ENCODE results near the gene ACCS.
A peak's percentile ranks its signal among the peaks of the same experiment; 100 is the strongest.

ACCS gene

DNA sequence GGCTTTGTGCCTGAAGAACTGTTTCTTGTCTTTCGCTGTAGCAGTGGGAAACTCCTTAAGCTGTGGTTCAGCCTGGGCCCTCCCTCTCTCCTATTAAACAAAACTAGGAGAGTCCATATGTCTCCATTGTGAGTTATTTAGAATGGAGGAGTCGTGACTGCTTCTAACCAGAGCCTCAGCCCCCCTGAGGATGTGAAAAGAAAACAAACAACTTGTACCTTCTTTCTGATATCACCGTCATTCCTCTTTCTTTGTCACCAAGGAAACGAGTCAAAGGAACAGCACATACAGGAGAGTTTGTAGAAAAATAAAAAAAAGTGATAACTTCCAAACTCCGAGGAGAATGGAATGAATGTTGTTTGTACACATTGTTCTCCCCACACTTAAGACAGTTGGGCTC lies 17.8 kb downstream of the ACCS start:
- TF ChIP-seq, protein P1, sequence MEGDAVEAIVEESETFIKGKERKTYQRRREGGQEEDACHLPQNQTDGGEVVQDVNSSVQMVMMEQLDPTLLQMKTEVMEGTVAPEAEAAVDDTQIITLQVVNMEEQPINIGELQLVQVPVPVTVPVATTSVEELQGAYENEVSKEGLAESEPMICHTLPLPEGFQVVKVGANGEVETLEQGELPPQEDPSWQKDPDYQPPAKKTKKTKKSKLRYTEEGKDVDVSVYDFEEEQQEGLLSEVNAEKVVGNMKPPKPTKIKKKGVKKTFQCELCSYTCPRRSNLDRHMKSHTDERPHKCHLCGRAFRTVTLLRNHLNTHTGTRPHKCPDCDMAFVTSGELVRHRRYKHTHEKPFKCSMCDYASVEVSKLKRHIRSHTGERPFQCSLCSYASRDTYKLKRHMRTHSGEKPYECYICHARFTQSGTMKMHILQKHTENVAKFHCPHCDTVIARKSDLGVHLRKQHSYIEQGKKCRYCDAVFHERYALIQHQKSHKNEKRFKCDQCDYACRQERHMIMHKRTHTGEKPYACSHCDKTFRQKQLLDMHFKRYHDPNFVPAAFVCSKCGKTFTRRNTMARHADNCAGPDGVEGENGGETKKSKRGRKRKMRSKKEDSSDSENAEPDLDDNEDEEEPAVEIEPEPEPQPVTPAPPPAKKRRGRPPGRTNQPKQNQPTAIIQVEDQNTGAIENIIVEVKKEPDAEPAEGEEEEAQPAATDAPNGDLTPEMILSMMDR (IDR thresholded peaks at IDR 0.05; ENCODE audit: low read depth, low read length), result no peak
- DNase-seq (ENCODE audit: low read depth in 2 of 2), result peak; percentile 43 to 61
- H3K4me3 ChIP-seq (replicated peaks in 1 of 2; ENCODE audit: low read depth in 2 of 2, low read length in 2 of 2), result no peak overlapping the region

DNA sequence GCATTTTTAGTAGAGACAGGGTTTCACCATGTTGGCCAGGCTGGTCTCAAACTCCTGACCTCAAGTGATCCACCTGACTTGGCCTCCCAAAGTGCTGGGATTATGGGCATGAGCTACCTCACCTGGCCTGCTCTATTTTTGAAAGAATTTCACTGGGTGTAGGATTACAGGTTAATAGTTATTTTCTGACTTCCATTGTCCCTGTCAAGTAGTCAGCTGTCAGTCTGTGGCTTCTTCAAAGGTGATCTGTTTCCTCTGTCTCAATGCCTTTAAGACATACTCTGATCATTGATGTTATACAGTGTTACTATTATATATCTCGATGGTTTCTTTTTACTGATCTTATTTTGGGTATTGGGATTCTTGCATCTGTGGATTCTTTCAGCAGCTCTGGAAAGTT lies 19.3 kb downstream of the ACCS start:
- DNase-seq (ENCODE audit: low read depth in 2 of 2), result no peak
- TF ChIP-seq, protein P1 (IDR thresholded peaks at IDR 0.05; ENCODE audit: low read depth, low read length), result no peak
- H3K4me3 ChIP-seq (replicated peaks in 1 of 2; ENCODE audit: low read depth in 2 of 2, low read length in 2 of 2), result no peak overlapping the region

DNA sequence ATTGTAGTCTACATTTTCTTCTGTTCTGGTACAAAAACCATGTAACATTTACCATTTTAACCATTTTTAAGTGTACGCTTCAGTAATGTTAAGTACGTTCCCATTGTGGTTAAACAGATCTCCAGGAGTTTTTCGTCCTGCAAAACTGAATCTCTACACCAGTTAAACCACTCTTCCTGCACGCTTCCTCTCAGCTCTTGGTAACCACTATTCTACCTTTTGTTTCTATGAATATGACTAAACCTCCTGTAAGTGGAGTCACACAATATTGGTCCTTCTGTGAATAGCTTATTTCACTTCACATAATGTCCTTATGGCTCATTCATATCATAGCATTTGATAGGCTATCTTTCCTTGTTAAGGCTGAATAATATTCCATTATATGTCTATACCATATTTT lies 22.3 kb downstream of the ACCS start:
- H3K4me3 ChIP-seq (replicated peaks in 1 of 2; ENCODE audit: low read depth in 2 of 2, low read length in 2 of 2), result no peak overlapping the region
- TF ChIP-seq, protein P1 (IDR thresholded peaks at IDR 0.05; ENCODE audit: low read depth, low read length), result no peak
- DNase-seq (ENCODE audit: low read depth in 2 of 2), result no peak

GRCh38 chr11:44088871-44089270 lies 22.8 kb downstream of the ACCS start:
- DNase-seq (ENCODE audit: low read depth in 2 of 2), result no peak
- TF ChIP-seq, protein P1 (IDR thresholded peaks at IDR 0.05; ENCODE audit: low read depth, low read length), result no peak
- no peak overlapping the region for H3K4me3 ChIP-seq (replicated peaks in 1 of 2; ENCODE audit: low read depth in 2 of 2, low read length in 2 of 2)

GRCh38 chr11:44090539-44090938 lies 24.5 kb downstream of the ACCS start:
- H3K4me3 ChIP-seq (replicated peaks in 1 of 2; ENCODE audit: low read depth in 2 of 2, low read length in 2 of 2), result no peak overlapping the region
- DNase-seq (ENCODE audit: low read depth in 2 of 2), result no peak
- TF ChIP-seq, protein P1 (IDR thresholded peaks at IDR 0.05; ENCODE audit: low read depth, low read length), result no peak

GRCh38 chr11:44094260-44094868 lies 28.3 kb downstream of the ACCS start:
- no peak overlapping the region for H3K4me3 ChIP-seq (replicated peaks in 1 of 2; ENCODE audit: low read depth in 2 of 2, low read length in 2 of 2)
- DNase-seq (ENCODE audit: low read depth in 2 of 2), result peak; percentile 87 to 88
- TF ChIP-seq, protein P1 (IDR thresholded peaks at IDR 0.05; ENCODE audit: low read depth, low read length), result peak; percentile 76
